Epithelial cell of prostate (primary cell): Measurements from ENCODE around the gene DDX56.

Experiments used
- DNase-seq: peaks from one replicate; pipeline ENCODE4 v3.0.0-alpha.2; 2011; ENCODE audit warnings: low read depth, low spot score
- H3K27ac ChIP-seq: fragments of 450-650 bp; 2 replicates; pipeline ENCODE4 v1.5.1; 2017; ENCODE audit warnings: mild to moderate bottlenecking

DDX56 gene

DNA sequence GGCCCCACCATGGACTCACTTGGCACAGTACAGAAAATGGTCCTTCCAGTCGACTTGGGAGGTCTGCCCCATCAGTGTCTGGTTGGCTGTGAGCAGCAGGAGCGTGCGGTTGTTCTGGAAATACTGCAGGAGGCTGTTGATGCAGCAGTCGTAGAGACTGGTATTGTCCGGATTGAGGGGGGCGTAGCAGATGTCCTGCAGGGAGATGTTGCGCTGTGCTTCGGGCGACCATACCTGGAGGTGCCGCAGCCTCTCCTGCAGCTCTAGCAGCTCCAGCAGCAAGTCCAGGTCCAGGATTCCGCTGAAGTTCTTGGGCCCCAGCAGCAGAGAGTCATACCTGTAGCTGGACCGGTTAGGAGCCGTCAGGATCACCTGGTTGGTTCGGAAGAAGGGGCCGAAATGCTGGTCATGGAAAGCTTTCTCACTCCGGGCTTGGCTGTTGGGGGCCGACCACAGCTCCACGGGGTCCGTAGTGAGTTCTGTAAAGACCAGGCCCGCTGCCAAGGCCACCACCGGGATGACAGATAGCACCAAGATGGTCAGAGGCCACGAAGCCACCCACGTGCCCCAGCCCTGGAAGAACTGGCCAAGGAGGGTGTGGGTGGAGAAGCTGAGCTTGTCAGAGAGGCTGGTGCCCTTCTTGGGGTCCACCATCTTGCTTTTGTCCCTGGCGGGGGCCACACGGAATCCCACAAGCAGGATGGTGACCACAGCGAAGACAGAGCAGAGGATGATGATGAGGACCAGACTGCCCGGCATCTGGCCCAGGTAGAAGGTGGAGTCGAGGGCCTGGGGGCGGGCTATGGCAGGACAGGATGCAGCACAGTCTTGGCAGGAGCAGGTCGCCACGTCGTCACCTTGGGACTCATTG lies 34.7 kb downstream of the DDX56 start:
- no peak for DNase-seq
- H3K27ac ChIP-seq = no peak overlapping the region

GRCh38 chr7:44538093-44538797 lies 35.5 kb downstream of the DDX56 start:
- no peak for DNase-seq

DNA sequence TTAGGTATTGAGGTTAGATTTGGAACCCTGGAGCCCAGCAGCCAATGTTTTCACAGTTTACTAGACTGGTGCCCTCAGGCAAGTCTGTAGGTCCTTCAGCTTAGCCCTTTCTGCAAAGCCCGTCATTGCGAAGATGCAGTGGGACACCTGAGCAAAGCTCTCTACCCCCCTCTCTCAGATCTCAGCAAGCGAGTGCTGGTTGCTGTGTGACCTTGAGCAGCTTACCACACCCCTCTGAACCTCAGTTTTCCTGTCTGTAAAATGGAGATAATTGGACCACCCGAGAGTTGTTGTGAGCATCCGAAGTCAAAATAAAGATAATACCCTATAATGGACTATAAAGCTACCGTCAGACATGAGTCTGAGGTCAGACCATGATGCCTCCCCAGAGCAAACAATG lies 36.3 kb downstream of the DDX56 start:
- DNase-seq = no peak

More at GRCh38 chr7:44538093-44538797, 35.5 kb downstream of the DDX56 start:
- no peak overlapping the region for H3K27ac ChIP-seq

GRCh38 chr7:44536090-44536489 lies 37.6 kb downstream of the DDX56 start:
- no peak for DNase-seq
- H3K27ac ChIP-seq = no peak overlapping the region

More for the DNA sequence above, 36.3 kb downstream of the DDX56 start:
- no peak overlapping the region for H3K27ac ChIP-seq

- H3K27ac ChIP-seq = no peak overlapping the region
- no peak for DNase-seq
Measured at GRCh38 chr7:44535348-44536064, 38.2 kb downstream of the DDX56 start.

- DNase-seq = no peak
- H3K27ac ChIP-seq = no peak overlapping the region
Measured at GRCh38 chr7:44534501-44534900, 39.2 kb downstream of the DDX56 start.

DNA sequence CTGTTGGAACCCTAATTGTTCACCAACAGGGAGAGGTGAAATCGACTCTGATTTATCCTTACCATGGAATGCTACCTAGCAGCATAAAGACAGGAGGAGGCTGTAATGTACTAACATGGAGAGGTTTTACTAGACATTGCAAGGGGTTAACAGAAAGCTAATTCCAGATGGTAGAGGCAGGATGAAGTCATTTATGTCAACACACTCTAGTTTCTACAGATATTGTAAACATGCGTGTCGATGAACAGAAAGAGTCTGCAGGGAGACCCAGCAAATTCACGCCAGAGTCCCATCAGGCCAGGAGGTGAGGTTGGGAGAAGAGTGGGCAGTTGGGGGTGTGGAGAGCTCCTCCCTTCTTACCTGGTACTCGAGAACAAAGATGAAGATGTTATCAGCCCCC lies 39.6 kb downstream of the DDX56 start:
- H3K27ac ChIP-seq = no peak overlapping the region
- no peak for DNase-seq

GRCh38 chr7:44533301-44534055 lies 40.2 kb downstream of the DDX56 start:
- H3K27ac ChIP-seq = no peak overlapping the region
- no peak for DNase-seq

DNA sequence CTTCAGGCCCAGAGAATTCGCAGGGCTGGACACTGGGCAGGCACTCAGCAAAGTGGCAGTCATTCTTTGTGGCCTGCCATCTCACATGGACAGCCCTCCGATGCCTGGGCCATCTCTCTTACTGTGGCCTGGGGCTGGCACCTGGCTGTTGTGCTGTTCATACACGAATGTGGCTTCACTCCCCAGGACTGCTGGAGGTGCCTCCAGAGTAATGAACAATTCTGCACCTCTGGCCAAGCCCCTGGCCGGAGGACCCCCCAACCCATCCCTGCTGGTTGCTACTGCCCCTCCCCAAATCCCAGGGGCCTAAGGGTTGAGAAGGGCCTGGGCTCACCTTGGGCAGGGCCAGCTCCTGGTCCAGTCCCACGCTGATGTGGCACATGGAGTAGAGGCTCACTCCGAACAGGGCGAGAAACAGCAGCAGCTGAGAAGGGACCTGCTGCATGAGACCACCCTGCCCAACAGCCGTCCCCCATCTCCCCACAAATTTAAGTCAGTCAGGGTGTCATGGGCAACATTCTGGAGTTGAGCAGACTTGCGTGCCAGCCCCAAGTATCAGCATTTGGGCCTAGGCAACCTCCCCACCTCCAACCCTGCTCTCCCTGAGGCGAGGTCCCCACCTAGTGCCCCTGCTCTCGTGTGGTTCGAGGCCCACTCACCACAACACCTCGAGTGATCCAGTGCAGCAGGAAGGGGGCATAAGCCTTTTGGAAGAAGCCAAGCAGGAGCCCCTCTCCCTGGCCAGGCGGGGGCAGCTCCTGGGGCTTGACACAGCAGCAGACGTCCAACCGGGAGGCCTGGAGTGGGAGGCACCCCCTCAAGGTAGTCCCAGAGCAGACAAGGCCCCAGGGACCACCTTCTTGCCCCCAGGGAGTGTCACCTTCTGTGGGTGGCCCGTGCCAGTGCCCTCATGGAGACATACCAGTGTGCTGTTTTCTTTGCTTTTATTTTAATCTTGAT lies 42.0 kb downstream of the DDX56 start:
- DNase-seq = no peak
- H3K27ac ChIP-seq = no peak overlapping the region

DNA sequence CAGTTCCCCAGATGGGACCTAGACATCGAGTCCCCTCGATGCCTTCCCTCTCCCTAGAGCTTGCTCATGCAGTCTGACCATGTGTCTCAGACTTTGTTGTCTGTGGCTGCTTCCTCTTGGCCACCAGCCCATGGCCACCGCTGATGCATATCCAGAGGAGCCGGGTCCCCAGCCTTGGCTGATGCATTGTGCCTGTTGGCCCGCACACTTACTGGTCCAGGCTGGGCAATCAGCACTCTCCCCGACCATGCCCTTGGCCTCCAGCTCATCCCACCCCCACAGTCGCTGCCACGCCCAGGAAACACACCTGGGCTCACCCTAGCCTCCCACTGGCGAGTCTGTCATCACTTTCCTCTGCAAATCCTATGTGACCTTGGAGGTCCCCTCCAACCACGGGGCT lies 42.7 kb downstream of the DDX56 start:
- DNase-seq = no peak
- no peak overlapping the region for H3K27ac ChIP-seq

GRCh38 chr7:44524811-44525388 lies 48.8 kb downstream of the DDX56 start:
- no peak for DNase-seq
- H3K27ac ChIP-seq = no peak overlapping the region

GRCh38 chr7:44522315-44522714 lies 51.4 kb downstream of the DDX56 start:
- H3K27ac ChIP-seq = no peak overlapping the region
- DNase-seq = no peak

DNA sequence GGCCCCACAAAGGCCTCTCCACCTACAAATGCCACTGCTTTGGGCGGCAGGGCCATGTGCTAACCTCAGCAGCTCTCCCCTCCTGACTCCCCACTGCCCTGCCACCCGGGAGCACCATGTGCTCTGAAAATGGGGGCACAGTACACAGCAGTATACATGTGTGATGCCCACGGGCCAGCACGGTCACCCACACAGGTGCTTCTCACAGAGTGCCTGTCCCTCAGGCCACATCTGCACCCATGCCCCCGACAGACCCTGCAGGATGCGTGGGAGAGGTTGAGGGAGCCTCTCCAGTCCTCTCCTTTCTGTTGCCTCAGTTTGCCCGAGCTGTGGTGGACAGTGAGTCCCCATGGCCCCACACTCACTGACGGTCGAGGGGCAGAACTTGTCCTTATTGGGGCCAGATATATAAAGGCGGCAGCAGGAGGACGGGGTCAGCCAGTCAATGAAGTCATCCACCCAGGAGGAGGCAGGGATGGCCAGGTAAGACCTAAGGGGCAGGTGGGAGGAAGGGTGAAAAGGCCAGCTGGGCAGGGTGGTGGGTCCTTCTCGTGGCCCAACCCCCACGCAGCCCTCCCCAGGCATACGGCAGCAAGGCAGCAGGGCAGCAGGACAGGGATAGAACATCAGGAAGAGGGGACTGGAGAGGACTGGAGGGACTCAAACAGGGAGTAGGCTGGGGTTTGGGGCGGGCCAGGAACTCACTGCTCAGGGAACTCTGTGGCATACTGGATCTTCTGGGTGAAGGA lies 52.2 kb downstream of the DDX56 start:
- DNase-seq = no peak

GRCh38 chr7:44520574-44520973 lies 53.1 kb downstream of the DDX56 start:
- no peak overlapping the region for H3K27ac ChIP-seq
- no peak for DNase-seq

More for the DNA sequence above, 52.2 kb downstream of the DDX56 start:
- no peak overlapping the region for H3K27ac ChIP-seq

- H3K27ac ChIP-seq = no peak overlapping the region
- no peak for DNase-seq
Measured at GRCh38 chr7:44519546-44519945, 54.2 kb downstream of the DDX56 start.

- no peak for DNase-seq
- no peak overlapping the region for H3K27ac ChIP-seq
Measured at GRCh38 chr7:44518761-44519160, 54.9 kb downstream of the DDX56 start.

DNA sequence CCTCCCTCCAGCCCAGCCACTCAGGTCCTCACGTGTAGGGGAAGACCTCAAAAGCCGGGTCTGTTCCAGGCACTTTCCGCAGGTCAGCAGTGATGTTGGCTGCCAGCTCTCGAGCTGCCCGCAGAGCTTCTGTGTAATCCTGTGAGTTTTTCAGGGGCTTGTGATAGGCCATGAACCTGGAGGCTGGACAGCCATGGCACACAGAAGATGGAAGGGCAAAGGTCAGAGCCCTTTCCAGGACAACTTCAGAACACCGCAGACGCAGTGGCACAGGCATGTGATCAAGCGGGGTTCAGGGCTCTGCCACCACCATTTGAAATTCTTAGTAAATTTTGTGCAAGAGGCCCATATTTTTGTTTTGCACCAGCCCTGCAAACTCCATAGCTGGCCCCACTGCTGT lies 56.5 kb downstream of the DDX56 start:
- H3K27ac ChIP-seq = no peak overlapping the region
- DNase-seq = no peak
